Islet precursor cell (in vitro differentiated cells): Measurements from ENCODE around the gene THSD8.
A peak's percentile ranks its signal among the peaks of the same experiment; 100 is the strongest.

Experiments
- DNase-seq: peaks from one replicate; pipeline ENCODE4 v3.0.0-alpha.2; 2018

THSD8 gene

GRCh38 chr19:12801466-12802266 is at the start of gene THSD8, which contains the start of gene PRDX2:
THSD8 (plus strand) TSS chr19:12802069; CDS start chr19:12802072, 3 bp downstream.
PRDX2 (minus strand) TSS chr19:12801800; CDS start chr19:12801261, 539 bp downstream.
- peak; percentile 80 for DNase-seq

- no peak for DNase-seq
These were observed 47.2 kb upstream of the THSD8 start for GRCh38 chr19:12754465-12755196.

GRCh38 chr19:12756150-12756883 is 45.6 kb upstream of the THSD8 start:
- no peak for DNase-seq

- peak; percentile 94 for DNase-seq
These were observed 44.2 kb upstream of the THSD8 start for GRCh38 chr19:12757544-12758274.

GRCh38 chr19:12759686-12760085 is 42.2 kb upstream of the THSD8 start:
- DNase-seq, result no peak

- no peak for DNase-seq
These were observed 38.8 kb upstream of the THSD8 start for GRCh38 chr19:12763100-12763499.

- no peak for DNase-seq
These were observed 37.2 kb upstream of the THSD8 start for GRCh38 chr19:12764698-12765097.

- peak; percentile 92 for DNase-seq
These were observed 35.8 kb upstream of the THSD8 start for GRCh38 chr19:12766051-12766521.

GRCh38 chr19:12767150-12767549 is 34.7 kb upstream of the THSD8 start:
- no peak for DNase-seq

- DNase-seq, result no peak
These were observed 34.2 kb upstream of the THSD8 start for GRCh38 chr19:12767666-12768065.

GRCh38 chr19:12769689-12770088 is 32.2 kb upstream of the THSD8 start:
- DNase-seq, result peak; percentile 87

- DNase-seq, result no peak
These were observed 30.9 kb upstream of the THSD8 start for GRCh38 chr19:12770922-12771321.

- DNase-seq, result no peak
These were observed 29.5 kb upstream of the THSD8 start for GRCh38 chr19:12772323-12772722.

- DNase-seq, result peak; percentile 67
These were observed 28.3 kb upstream of the THSD8 start for GRCh38 chr19:12773571-12773970.

- peak; percentile 97 for DNase-seq
These were observed 27.0 kb upstream of the THSD8 start, which contains the start of gene HOOK2 for GRCh38 chr19:12774588-12775555. HOOK2 (minus strand) TSS chr19:12775552; CDS start chr19:12775449, 103 bp downstream.

- DNase-seq, result peak; percentile 92
These were observed 24.5 kb upstream of the THSD8 start for GRCh38 chr19:12777217-12778016.

- DNase-seq, result peak; percentile 87
These were observed 23.6 kb upstream of the THSD8 start for GRCh38 chr19:12778017-12778904.

- DNase-seq, result no peak
These were observed 23.0 kb upstream of the THSD8 start for GRCh38 chr19:12778905-12779161.
